Mesenchymal stem cell (in vitro differentiated cells and primary cell): ENCODE data around the gene SLC5A10.

Experiments
- DNase-seq: peaks from one replicate; pipeline ENCODE4 v3.0.0-alpha.2; 2013
- H2AFZ ChIP-seq: one replicate; pipeline ENCODE4 v1.6.1; 2013; ENCODE audit warnings: low read depth, mild to moderate bottlenecking, control low read depth, inconsistent platforms, low read length, moderate library complexity
- H2AK5ac ChIP-seq: 2 replicates; pipeline ENCODE4 v1.6.1; 2013; ENCODE audit warnings: low read length, moderate library complexity, mild to moderate bottlenecking, inconsistent platforms; ENCODE audit not compliant: severe bottlenecking
- H2BK120ac ChIP-seq: one replicate; pipeline ENCODE4 v1.6.1; 2013; ENCODE audit warnings: low read depth, mild to moderate bottlenecking, inconsistent platforms, low read length, moderate library complexity
- H2BK12ac ChIP-seq, 2 experiments: one replicate each; pipeline ENCODE4 v1.6.1; 2013; ENCODE audit warnings: inconsistent platforms in 2 of 2, low read length in 2 of 2, mild to moderate bottlenecking in 2 of 2, moderate library complexity in 2 of 2, control low read depth in 1 of 2
- H2BK15ac ChIP-seq: one replicate; pipeline ENCODE4 v1.6.1; 2013; ENCODE audit warnings: mild to moderate bottlenecking, low read depth, inconsistent platforms; ENCODE audit not compliant: poor library complexity, severe bottlenecking
- H2BK5ac ChIP-seq: 2 replicates; pipeline ENCODE4 v1.6.1; 2013; ENCODE audit warnings: low read depth, mild to moderate bottlenecking, low read length, control low read depth, inconsistent platforms; ENCODE audit not compliant: poor library complexity, severe bottlenecking
- H3K14ac ChIP-seq, 2 experiments: one replicate each; pipeline ENCODE4 v1.6.1; 2013; ENCODE audit warnings: inconsistent platforms in 2 of 2, low read length in 2 of 2, control low read depth in 1 of 2, mild to moderate bottlenecking in 1 of 2, moderate library complexity in 1 of 2
- H3K18ac ChIP-seq, 2 experiments: one replicate each; pipeline ENCODE4 v1.6.1; 2013; ENCODE audit warnings: inconsistent platforms in 2 of 2, low read length in 2 of 2, control low read depth in 1 of 2, low read depth in 1 of 2, mild to moderate bottlenecking in 1 of 2
- H3K23ac ChIP-seq, 2 experiments: one replicate each; pipeline ENCODE4 v1.6.1; 2013; ENCODE audit warnings: inconsistent platforms in 2 of 2, low read length in 2 of 2, mild to moderate bottlenecking in 2 of 2, moderate library complexity in 2 of 2, control low read depth in 1 of 2
- H3K27ac ChIP-seq: 2 replicates; pipeline ENCODE4 v1.5.1; 2013; ENCODE audit warnings: mild to moderate bottlenecking, moderate library complexity, low read length, control low read depth, inconsistent platforms; ENCODE audit not compliant: poor library complexity, severe bottlenecking
- H3K27me3 ChIP-seq, 2 experiments: 2 replicates each; pipeline versions ENCODE4 v1.6.1 to v1.7.0; 2013; ENCODE audit warnings: low read length in 2 of 2, mild to moderate bottlenecking in 2 of 2, moderate library complexity in 2 of 2, control low read depth in 1 of 2, inconsistent platforms in 1 of 2; ENCODE audit not compliant: control insufficient read depth in 1 of 2, insufficient read depth in 1 of 2
- H3K36me3 ChIP-seq, 2 experiments: 2 replicates each; pipeline versions ENCODE4 v1.6.1 to v1.7.0; 2013; ENCODE audit warnings: low read length in 2 of 2, control low read depth in 1 of 2, inconsistent platforms in 1 of 2, low read depth in 1 of 2, mild to moderate bottlenecking in 1 of 2; ENCODE audit not compliant: insufficient read depth in 2 of 2, control insufficient read depth in 1 of 2
- H3K4ac ChIP-seq, 2 experiments: one replicate each; pipeline ENCODE4 v1.6.1; 2013; ENCODE audit warnings: inconsistent platforms in 2 of 2, low read length in 2 of 2, mild to moderate bottlenecking in 2 of 2, moderate library complexity in 2 of 2, control low read depth in 1 of 2, low read depth in 1 of 2
- H3K4me1 ChIP-seq: 2 replicates; pipeline ENCODE4 v1.6.1; 2013; ENCODE audit warnings: low read depth, low read length, control low read depth; ENCODE audit not compliant: control insufficient read depth, insufficient read depth
- H3K4me2 ChIP-seq: 2 replicates; pipeline ENCODE4 v1.6.1; 2013; ENCODE audit warnings: low read length, mild to moderate bottlenecking, inconsistent platforms; ENCODE audit not compliant: poor library complexity, severe bottlenecking
- H3K4me3 ChIP-seq, 2 experiments: 2 replicates each; pipeline versions ENCODE4 v1.5.1 to v1.7.0; 2013; ENCODE audit warnings: low read length in 2 of 2, mild to moderate bottlenecking in 2 of 2, control low read depth in 1 of 2, low read depth in 1 of 2; ENCODE audit not compliant: insufficient read depth in 1 of 2
- H3K79me1 ChIP-seq: replicated peaks from 2 replicates; pipeline ENCODE4 v1.6.1; 2013; ENCODE audit warnings: mild to moderate bottlenecking, control low read depth, low read length, inconsistent platforms; ENCODE audit not compliant: poor library complexity, severe bottlenecking
- H3K9ac ChIP-seq: 2 replicates; pipeline ENCODE4 v1.7.0; 2013; ENCODE audit warnings: mild to moderate bottlenecking, low read length, moderate library complexity
- H3K9me3 ChIP-seq: 2 replicates; pipeline ENCODE4 v1.7.0; 2013; ENCODE audit warnings: mild to moderate bottlenecking, low read length; ENCODE audit not compliant: control insufficient read depth
- H4K8ac ChIP-seq: one replicate; pipeline ENCODE4 v1.6.1; 2013; ENCODE audit warnings: inconsistent platforms, mild to moderate bottlenecking, low read length, moderate library complexity
- H4K91ac ChIP-seq: one replicate; pipeline ENCODE4 v1.6.1; 2013; ENCODE audit warnings: mild to moderate bottlenecking, low read length, inconsistent platforms
- WGBS: methylation state at CpG from one replicate; pipeline ENCODE4 v1.1.7; 2013; ENCODE audit warnings: mixed read lengths; 5-methylcytosine and 5-hydroxymethylcytosine counted together

The SLC5A10 gene

DNA sequence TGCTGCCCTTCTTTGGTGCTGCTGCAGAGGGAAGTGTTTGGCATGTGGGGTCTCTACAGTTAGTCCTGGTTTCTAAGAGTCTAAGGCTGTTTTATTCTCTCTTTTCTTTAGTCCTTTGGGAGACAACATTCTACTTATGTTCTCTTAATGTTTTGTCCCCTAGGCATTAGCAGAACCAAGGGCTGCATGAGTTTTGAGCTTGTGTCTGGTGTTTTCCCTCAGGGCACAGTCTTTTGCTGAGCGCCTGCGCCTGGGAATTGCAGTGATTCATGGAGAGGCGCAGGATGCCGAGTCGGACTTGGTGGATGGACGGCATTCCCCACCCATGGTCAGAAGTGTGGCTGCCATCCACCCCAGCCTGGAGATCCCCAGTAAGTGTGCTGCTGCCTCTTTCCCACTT is 41.1 kb upstream of the SLC5A10 start:
- Histone ChIP-seq H3K23ac (no peak overlapping the region), H3K79me1 (peaks cover 15% of the 10 kb centered on the region), H3K27ac (no peak overlapping the region), H2AK5ac (no peak overlapping the region), H2BK12ac (no peak overlapping the region), H3K9me3 (no peaks in the 10 kb centered on the region), H3K9ac (no peak overlapping the region), H2AFZ (no peak overlapping the region), H3K4me1 (no peaks in the 10 kb centered on the region), H2BK5ac (no peak overlapping the region), H3K14ac (no peak overlapping the region), H3K4me3 (no peak overlapping the region), H3K36me3 (peaks cover 38 to 43% of the 10 kb centered on the region in 2 experiments), H2BK120ac (no peak overlapping the region), H4K8ac (no peak overlapping the region), H3K4me2 (no peak overlapping the region), H3K27me3 (no peaks in the 10 kb centered on the region), H3K18ac (no peak overlapping the region), H2BK15ac (no peak overlapping the region), H4K91ac (no peak overlapping the region), H3K4ac (no peak overlapping the region)
- no peak for DNase-seq
- WGBS = 94% methylated on average over 6 of the region's 6 CpGs

- H3K27me3 ChIP-seq = no peaks in the 10 kb centered on the region
- H3K9me3 ChIP-seq = no peaks in the 10 kb centered on the region
- no peak overlapping the region for H3K23ac ChIP-seq
- H2BK15ac ChIP-seq = no peak overlapping the region
- H4K8ac ChIP-seq = no peak overlapping the region
- H3K14ac ChIP-seq = no peak overlapping the region
- no peak overlapping the region for H2BK5ac ChIP-seq
- H3K27ac ChIP-seq = no peak overlapping the region
- 90% methylated on average over 2 of the region's 5 CpGs for WGBS
- no peak for DNase-seq
- no peak overlapping the region for H3K4ac ChIP-seq
- no peak overlapping the region for H3K18ac ChIP-seq
- no peak overlapping the region for H2BK12ac ChIP-seq
- no peak overlapping the region for H2AK5ac ChIP-seq
- H2BK120ac ChIP-seq = no peak overlapping the region
- peaks cover 16% of the 10 kb centered on the region for H3K79me1 ChIP-seq
- no peak overlapping the region for H3K4me2 ChIP-seq
- peaks cover 6% of the 10 kb centered on the region for H3K4me1 ChIP-seq
- H2AFZ ChIP-seq = no peak overlapping the region
- H3K36me3 ChIP-seq = peaks cover 22 to 32% of the 10 kb centered on the region in 2 experiments
- no peak overlapping the region for H3K9ac ChIP-seq
- no peak overlapping the region for H3K4me3 ChIP-seq
- no peak overlapping the region for H4K91ac ChIP-seq
Observed at GRCh38 chr17:18916816-18917500, 35.0 kb upstream of the SLC5A10 start.

DNA sequence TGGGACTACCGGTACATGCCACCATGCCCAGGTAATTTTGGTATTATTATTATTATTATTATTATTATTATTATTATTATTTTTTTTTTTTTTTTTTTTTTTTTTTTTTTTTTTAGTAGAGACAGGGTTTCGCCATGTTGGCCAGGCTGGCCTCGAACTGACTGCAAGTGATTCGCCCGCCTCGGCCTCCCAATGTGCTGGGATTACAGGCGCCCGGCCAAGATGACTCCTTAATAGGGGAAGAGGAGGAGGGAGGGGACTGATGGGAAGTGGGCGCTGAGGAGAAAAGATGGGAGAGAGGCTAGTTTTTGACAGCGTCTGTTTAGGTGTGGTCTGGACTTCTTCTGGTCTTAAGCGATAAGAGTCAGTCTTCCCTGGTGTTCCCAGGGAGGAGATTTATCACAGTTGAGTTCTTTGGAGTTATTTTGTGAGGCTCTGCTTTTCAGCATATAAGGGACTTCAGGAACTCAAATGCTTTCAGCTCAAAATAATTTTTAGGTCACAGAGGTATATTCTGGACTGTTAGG is 34.4 kb upstream of the SLC5A10 start:
- DNase-seq = no peak
- no peak overlapping the region for H3K4ac ChIP-seq
- no peak overlapping the region for H2BK12ac ChIP-seq
- H3K79me1 ChIP-seq = peaks cover 14% of the 10 kb centered on the region
- no peak overlapping the region for H3K4me3 ChIP-seq
- peaks cover 16 to 28% of the 10 kb centered on the region in 2 experiments for H3K36me3 ChIP-seq
- H3K9ac ChIP-seq = no peak overlapping the region
- no peak overlapping the region for H3K14ac ChIP-seq
- H3K4me1 ChIP-seq = peaks cover 6% of the 10 kb centered on the region
- H2AK5ac ChIP-seq = no peak overlapping the region
- no peak overlapping the region for H2BK15ac ChIP-seq
- H3K9me3 ChIP-seq = no peaks in the 10 kb centered on the region
- no peak overlapping the region for H3K27ac ChIP-seq
- WGBS = 97% methylated on average over 10 of the region's 11 CpGs
- H2BK120ac ChIP-seq = no peak overlapping the region
- H4K91ac ChIP-seq = no peak overlapping the region
- no peak overlapping the region for H2AFZ ChIP-seq
- no peaks in the 10 kb centered on the region for H3K27me3 ChIP-seq
- H3K18ac ChIP-seq = no peak overlapping the region
- H2BK5ac ChIP-seq = no peak overlapping the region
- no peak overlapping the region for H3K4me2 ChIP-seq
- no peak overlapping the region for H4K8ac ChIP-seq
- no peak overlapping the region for H3K23ac ChIP-seq

GRCh38 chr17:18919963-18920362 is 32.0 kb upstream of the SLC5A10 start:
- no peak overlapping the region for H3K9ac ChIP-seq
- no peak overlapping the region for H2BK120ac ChIP-seq
- H2AFZ ChIP-seq = no peak overlapping the region
- no peak overlapping the region for H4K8ac ChIP-seq
- no peak overlapping the region for H3K4ac ChIP-seq
- no peak overlapping the region for H2AK5ac ChIP-seq
- peaks cover 10 to 22% of the 10 kb centered on the region in 2 experiments for H3K36me3 ChIP-seq
- no peak overlapping the region for H3K23ac ChIP-seq
- no peaks in the 10 kb centered on the region for H3K27me3 ChIP-seq
- no peak for DNase-seq
- no peak overlapping the region for H2BK15ac ChIP-seq
- H3K79me1 ChIP-seq = peaks cover 15% of the 10 kb centered on the region
- no peak overlapping the region for H2BK5ac ChIP-seq
- no peak overlapping the region for H3K14ac ChIP-seq
- H3K9me3 ChIP-seq = no peaks in the 10 kb centered on the region
- no peak overlapping the region for H3K27ac ChIP-seq
- WGBS = 88% methylated on average over 6 of the region's 6 CpGs
- peaks cover 8% of the 10 kb centered on the region for H3K4me1 ChIP-seq
- H3K18ac ChIP-seq = no peak overlapping the region
- no peak overlapping the region for H3K4me3 ChIP-seq
- H3K4me2 ChIP-seq = no peak overlapping the region
- no peak overlapping the region for H2BK12ac ChIP-seq
- no peak overlapping the region for H4K91ac ChIP-seq
